GM18868 (cell line): Measurements from ENCODE around the gene NOL4L.

Source experiments
- ATAC-seq: cut with Tn5 transposase; IDR thresholded peaks from one replicate; pipeline ENCODE4 v1.9.1; 2021; ENCODE audit warnings: mild to moderate bottlenecking, moderate library complexity; ENCODE audit not compliant: unreplicated experiment

Gene NOL4L

DNA sequence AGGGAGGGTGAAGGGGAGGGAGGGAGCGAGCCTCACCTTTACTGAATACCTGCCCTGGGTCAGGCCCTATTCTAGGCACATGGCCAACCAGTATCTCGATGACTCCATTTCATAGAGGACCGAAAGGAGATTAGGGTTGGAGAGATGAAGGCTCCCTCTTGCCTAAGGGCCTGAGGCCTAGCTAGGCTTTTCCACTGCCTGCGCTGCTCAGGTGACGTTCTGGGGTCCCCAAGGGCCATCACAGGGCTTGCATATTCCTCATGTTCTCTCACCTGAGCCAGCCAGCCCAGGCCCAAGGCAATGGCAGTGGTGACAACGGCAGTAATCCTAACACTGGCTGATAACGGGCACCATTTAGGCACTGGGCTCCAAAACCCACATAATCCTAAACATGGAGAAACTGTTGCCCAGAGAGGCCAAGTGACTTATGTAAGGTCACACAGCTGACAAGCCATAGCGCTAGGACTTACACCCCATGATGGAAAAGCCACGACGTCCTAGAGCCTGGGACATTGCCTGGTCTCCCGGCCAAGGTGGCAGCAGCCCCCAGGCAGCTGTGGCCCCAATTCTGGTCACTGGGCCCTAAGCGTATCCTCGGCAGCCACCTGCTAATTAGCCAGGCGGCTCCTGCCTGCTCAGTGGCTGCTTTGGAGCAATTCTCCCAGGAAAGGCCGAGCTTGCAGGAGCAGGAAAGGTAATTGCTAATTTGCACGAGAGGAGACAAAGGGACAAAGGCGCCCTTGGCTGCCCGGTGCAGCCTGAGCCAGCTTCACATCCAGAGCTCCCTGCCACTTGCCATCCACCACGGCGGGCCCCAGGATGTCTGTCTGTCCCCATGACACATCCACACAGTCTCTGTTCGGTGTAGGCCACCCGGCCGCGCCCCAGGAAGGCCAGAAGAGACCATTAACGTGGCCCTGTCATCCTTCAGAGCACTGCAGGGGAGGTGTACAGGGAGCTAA, 21.5 kb downstream of the NOL4L start:
- no peak for ATAC-seq

DNA sequence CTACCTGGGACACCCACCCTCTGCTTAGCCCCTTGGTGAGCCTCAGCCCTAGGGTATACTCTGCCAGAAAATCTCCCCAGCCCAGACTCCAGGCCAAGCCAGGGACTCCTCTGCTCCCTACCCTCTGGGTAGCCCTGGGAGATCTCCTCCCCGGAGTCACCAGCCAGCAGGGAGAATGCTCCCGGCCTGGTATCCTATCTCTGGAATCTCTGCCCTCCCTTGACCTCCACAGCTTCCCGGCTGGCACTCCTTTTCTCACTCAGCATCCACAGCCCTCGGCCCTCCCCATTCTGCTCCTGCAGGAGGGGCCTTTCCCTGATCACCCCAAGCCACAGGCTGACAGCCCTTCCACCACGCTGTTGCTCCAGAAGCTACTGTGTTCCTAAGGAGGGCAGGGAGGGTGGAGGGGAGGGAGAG, 22.6 kb downstream of the NOL4L start:
- ATAC-seq: no peak

DNA sequence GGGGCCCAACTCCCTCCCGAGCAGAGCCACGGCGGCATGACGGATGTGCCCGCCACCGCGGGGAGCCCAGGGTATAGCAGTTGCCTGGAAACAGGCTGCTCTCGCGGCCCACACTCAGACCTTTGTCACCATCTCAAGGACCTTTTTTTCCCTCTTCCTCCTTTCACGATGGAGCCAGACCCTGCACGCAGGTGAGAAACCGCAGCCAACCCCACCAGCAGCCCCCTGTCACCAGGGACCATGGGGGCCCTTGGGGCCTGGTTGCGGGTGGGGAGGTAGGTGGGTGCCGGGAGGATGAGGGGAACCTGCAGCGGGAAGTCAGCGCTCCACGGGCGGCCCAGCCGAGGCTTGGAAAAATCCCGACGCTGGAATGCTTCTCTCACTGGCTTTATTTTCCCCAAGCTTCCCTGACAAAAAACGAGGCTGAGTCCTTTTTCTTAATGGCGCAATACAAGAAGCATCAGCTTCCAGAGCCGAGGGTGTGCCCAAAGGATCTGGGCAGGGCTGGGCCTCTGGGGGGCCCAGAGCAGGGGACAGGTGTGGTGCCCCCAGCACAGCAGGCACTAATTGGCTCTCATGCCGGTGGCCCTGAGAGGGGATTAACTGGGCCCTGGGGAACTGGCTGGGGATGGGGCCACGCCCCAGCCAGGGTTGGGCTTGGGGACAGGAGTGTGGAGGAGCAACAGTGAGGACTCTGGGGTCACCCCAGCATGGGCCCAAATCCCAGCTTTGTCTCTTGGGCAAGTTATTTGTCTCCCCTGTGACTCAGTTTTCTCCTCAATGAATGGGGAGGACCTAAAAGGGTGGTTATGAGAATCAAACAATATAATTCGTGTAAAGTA, 23.9 kb downstream of the NOL4L start:
- ATAC-seq: no peak

DNA sequence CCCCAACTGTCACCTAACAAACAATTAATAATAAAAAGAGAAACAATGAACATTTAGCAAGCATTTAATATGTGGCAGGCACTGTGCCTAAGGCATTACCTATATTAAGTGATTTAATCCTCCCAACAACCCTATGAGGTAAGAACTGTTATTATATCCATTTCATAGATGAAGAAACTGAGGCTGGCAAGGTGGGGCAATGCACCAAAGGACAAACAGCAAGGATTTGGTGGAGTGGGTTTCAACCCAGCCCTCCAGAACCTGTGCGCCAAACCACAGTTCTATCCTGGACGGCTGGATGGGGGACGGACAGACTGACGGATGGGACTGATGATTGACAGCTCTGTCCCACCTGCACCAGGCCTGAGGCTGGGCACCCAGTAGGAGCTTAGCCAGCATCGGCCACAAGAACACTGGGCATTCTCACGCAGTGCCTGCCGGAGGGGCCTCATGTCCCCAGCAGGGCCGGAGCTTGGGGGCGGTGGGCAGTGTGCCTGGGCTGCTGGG, 24.6 kb downstream of the NOL4L start:
- no peak for ATAC-seq

DNA sequence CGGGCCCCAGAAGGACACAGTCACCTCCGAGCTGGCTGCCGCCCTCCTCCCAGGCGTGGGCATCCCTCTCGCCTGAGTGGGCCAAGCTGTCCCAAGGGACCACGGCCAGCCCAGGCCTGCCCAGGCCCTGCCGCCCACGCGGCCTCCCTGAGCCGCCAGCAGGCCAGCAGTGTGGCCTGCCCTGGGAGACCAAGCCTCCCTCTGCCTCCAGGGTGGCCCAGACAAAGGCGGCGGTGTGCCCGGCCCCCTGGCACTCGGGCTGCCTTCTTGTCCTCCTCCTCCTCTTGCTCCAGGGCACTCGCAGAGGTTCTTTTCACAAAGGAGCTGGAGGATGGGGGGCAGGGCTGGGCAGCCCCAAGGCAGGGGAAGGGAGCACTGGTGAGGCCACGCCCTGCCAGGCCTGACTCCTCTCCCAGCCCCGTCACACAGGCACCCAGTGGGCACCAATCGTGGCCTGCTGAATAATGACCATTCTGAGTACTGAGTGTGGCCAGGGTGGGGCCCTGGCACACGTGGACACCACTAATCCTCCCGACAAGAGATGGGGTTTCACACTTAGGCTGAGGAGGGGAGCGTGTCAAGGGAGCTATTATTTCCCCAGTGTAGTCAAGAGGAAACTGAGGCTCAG, 25.3 kb downstream of the NOL4L start:
- no peak for ATAC-seq

DNA sequence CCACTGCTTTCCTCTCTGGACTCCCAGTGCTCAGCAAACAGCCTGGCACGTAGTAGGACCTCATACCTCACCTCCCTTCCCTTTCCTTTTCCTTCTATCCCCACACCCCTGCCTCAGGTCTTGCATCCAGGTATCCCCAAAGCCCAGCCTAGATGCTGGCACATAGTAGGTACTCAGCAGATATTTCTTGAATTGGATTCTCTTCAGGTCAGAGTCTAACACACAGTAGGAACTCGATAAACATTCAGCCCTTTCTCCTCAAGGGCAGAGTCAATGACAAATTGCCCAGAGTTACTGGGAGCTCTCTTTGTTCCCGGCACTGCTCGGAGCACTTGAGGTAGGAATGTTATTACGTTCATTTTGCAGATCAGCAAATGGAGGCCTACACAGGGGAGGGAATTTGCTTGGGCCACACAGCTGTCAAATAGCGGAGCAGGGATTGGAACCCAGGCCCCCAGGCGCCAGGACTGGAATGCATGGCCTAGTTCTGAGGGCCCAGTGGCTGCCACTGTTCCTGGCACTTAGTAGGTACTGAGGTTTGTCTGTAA, 25.9 kb downstream of the NOL4L start:
- ATAC-seq: no peak

DNA sequence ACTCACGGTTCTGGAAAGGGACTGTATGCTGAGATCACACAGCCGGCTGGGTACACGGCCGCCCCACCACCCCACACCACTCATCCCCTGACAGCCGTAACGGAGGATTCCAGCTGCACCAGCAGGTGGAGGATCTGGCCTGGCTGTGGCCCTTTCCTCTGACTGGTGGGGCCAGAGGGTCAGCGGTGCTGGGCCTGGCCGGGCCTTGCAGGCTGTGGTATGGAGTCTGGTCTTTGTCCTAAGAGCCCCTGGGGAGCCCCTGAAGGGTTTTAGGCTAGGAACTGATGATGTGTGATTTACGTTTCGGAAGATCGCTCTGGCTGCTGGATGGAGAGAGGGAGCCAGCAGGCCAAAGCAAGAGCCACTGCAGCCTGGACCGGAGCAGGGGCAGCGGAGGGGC, 26.6 kb downstream of the NOL4L start:
- no peak for ATAC-seq

DNA sequence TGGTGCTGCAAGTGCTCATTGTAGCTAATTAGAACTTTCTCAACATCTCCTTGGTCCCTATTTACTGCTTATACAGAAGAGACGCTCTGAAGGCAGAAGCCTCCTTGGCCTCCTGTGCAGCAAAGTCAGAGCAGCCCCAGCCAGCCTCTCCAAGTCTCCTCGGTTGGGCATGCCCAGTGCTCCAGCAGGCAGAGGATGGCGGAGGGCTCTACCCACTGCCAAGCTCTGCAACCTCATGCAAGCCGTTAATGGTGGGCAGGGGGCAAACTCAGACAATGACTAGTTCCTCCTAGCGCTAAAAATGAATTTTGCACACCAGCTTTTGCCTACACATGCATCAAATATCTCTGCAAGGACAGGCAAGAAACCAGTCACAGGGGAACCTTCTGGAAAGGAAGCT, 27.8 kb downstream of the NOL4L start:
- ATAC-seq: no peak

DNA sequence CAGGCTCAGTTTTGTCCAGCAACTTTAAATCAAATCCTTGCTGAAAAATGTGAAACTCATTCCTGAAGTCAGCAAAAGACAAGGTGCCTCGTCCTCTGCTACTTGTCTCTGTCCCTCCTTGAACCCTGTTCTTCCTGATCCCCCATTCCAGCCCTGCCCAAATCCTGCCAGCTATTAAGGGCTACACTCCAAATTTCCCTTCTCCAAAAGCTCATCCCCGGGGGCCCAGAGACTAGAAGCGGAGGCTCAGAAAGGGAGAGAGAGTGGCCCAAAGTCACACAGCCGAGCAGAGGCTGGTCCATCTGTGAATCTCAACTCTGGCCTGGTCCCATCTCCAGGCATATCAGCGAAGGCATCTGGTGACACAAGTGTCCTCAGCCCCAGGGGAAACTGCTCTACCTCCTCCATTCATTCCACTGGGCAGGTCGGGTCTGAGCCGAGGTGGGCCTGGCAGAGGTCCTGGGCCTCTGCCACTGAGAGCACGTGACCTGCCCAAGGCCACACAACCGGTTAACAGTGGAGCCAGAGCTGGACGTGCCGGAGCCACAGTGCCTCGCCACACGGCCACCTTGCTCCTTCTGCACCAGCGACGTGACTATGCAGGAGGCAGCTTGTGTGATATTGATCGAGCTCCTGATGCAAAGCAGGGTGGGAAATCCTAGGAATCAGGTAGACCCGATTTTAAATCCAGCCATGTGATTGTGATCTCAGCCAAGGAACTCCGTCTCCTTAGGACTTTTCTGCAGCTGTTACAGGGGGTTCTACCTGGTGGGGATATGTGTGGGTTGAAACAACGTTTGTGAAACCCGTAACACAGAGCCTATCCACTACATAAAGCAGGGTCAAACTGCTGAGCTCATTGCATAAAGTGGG, 28.6 kb downstream of the NOL4L start:
- no peak for ATAC-seq

DNA sequence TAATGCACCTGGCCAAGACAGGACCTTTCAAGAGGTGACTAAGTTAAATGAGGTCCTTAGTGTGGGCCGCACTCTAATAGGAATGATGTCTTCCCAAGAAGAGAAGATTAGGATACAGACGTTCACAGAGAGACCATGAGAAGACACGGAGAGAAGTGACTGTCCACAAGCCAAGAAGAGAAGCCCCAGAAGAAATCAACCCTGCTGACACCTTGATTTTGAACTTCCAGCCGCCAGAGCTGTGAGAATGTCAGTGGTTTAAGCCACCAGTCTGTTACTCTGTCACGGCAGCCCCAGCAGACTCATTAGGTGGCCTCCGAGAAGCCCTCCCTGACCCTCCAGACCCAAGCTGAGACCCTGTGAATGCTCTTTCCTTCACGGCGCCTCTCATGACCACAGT, 29.5 kb downstream of the NOL4L start:
- no peak for ATAC-seq

DNA sequence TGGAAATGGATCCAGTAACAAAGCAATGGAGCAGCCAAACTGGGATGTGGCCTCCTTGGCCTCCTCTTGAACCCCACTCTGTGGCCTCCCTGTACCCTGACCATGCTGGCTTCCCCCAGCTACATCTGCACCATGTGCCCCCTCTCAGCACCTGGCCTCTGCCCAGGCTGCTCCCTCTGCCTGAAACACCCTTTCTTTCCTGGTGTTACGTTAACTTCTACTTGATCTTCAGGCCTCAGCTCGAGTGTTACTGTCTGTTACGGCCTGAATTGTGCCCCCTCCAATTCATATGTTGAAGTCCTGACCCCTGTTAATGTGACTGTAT, 30.2 kb downstream of the NOL4L start:
- no peak for ATAC-seq

DNA sequence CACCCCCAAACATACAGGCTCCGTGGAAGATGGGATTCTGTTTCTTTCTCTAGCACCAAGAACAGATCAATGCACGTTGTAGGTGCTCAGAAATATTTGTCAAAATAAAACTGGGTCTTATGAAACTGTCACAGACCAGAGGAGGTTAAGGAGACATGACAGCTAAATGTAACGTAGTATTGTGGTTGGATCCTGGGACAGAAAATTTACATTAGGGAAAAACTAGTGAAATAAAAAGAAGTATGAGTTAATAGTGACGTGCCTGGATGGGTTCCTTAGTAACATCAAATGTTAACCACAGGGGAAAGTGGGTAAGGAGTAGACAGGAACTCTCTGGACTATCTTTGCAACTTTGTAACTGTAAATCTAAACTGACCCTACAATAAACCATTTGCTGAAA, 31.5 kb downstream of the NOL4L start:
- ATAC-seq: no peak

DNA sequence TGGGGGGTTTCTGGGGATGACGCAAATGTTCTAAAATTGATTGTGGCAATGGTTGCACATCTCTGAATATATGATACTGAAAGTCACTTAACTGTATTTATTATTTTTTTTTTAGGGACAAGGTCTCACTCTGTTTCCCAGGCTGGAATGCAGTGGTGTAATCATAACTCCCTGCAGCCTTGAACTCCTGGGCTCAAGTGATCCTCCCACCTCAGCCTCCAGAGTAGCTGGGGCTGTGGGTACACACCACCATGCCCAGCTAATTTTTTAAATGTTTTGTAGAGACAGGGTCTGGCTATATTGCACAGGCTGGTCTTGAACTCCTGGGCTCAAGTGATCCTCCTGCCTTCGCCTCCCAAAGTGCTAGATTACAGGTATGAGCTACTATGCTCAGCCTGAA, 33.4 kb downstream of the NOL4L start:
- no peak for ATAC-seq

DNA sequence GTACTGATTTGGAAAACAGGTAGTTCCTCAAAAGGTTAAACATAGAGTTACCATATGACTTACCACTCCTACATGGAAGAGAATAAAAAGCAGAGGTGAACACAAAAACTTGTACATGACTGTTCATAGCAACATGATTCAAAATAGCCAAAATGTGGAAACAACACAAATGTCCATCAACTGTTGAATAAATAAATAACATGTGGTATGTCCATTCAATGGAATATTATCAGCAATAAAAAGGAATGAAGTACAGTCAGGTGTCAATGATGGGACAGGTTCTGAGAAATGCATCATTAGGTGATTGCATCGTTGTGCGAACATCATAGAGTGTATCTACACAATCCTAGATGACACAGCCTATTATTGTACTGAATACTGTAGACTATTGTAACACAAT, 35.3 kb downstream of the NOL4L start:
- no peak for ATAC-seq

DNA sequence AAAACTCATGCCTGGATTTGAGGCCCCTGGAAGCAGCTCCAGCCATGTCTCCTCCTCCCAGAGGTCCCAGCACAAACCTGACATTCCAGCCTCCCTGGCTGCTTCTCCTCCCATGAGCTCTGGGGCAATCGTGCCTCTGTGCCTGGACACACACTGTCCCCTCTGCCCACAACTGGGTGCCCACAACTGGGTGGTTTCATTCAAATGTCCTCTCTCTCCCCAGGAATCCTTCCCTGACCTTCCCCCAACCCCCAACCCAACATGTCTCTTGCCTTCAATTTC, 37.4 kb downstream of the NOL4L start:
- ATAC-seq: no peak

DNA sequence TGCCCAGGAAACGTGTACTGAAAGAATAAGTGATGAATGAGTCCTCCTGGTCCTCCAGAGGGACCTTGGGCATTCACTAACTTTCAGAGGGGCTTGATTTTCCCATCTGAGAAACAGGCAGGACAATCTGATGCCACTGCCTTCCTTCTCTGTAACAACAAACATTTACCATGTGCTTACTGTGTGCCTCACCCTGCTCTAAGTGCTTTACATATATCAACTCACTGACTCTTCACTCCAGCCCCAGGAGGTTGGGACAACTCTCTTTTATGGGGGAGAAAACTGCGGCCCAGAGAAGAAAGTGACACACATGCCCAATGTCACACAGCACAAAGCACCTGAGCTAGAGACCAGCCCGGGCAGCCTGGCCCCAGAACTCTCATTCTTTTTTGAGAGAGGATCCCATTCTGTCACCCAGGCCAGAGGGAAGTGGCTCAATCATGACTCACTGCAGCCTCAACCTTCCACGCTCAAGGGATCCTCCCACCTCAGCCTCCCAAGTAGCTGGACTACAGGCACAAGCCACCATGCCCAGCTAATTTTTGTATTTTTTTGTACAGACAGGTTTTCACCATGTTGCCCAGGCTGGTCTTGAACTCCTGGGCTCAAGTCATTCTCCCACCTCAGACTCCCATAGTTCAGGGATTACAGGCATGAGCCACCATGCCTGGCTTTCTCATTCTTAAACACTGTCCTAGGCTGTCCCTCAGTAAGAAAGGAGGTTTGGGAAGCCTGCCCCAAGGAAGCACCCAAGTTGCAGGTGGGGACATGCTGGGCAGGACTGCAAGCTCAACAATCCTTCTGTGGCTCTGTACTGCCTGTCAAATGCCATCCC, 38.0 kb downstream of the NOL4L start:
- no peak for ATAC-seq

DNA sequence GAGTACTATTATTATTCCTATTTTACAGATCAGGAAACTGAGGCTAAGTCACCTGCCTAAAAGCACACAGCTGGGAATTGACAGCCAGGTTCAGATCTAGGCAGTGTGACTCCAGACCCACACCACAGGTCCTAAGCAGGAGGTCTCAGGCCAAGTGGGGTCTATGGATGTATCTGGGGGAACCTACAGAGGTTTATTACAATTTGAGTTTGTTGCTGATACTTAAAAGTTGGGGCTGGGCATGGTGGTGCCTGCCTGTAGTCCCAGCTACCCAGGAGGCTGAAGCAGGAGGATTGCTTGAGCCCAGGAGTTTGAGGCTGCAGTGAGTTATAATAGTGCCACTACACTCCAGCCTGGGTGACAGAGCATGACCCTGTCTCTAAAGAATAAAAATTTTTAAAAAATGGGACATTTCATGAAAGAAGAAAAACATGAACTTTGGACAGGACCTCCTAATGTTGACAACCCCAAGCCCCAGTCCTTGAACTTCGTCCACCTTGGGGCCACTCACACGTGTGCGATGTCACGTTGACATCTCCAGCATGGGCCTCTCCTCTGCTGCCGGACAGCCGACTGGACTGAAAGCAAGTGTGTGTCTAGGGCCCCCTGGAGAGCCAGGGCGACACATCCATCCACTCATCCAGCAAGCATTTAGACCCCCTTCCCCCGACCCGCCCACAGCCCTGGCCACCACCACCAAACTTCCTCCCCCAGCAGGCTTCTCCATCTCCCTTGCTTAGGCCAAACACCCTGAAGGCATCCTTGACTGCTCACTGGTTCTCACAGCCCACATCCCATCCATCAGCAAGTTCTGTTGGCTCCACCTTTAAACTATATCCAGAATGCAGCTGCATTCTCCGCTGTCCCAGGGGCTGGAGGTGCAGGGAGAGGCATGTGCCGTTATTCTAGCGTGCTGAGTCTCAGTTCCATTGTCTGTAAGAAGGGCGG, 40.0 kb downstream of the NOL4L start:
- no peak for ATAC-seq

DNA sequence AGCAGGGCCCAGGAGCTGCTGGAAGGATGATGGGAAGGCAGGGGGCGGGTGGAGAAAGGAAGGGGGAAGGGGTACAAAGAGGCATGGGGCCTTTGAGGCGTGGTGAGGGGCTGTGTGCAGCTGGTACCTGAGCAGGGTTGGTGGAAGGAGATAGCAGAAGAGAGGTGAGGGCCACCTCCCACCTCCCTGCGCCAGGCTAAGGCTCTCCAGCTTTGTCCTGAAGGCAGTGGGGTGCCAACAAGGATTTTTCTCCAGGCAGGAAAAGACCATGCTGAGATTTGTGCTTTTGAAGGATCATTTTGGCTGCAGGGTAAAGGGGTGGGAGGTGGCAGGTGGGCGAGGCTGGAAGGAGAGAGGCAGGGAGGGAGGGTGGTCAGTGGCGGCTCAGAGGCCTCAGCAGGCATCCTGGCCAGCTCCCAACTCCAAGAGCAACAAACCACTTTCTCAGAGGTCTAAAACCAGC, 40.8 kb downstream of the NOL4L start:
- ATAC-seq: no peak
